ENCODE measurements around the gene BIN2. TPM values are rescaled to one million over a fixed set of nuclear protein-coding genes. Genes with fewer than 3 reads are reported as not detected.

The BIN2 gene
- total RNA-seq, 1 experiment from 2014 or later = not detected

- Histone ChIP-seq H4K20me1 (ENCODE audit: control insufficient read depth, insufficient read depth, insufficient read length) (no peaks in the 10 kb centered on the region), H3K18ac (ENCODE audit: insufficient read length, low read depth, low read length) (no peak overlapping the region), H2AK5ac (ENCODE audit: insufficient read length, low read length) (no peak overlapping the region), H4K8ac (replicated peaks; ENCODE audit: insufficient read length, low read depth, low read length) (no peak overlapping the region), H3K9ac (ENCODE audit: extremely low read depth, insufficient read length, low read length) (no peak overlapping the region), H3K23me2 (ENCODE audit: insufficient read length, low read depth, low read length, poor library complexity, severe bottlenecking) (no peaks in the 10 kb centered on the region), H2BK20ac (ENCODE audit: low read depth, low read length, poor library complexity, severe bottlenecking) (no peak overlapping the region), H3K56ac (ENCODE audit: insufficient read length, low read depth, low read length) (no peak overlapping the region), H3K4me1 (ENCODE audit: insufficient read depth, low read length) (peaks cover 2% of the 10 kb centered on the region; the same call in 1 of the 2 replicates), H2BK15ac (ENCODE audit: low read depth, low read length) (no peak overlapping the region), H4K5ac (ENCODE audit: insufficient read length, low read depth, low read length) (no peak overlapping the region), H4K91ac (ENCODE audit: insufficient read length, low read depth, low read length) (no peak overlapping the region), H3K79me1 (ENCODE audit: insufficient read depth, low read depth, low read length, poor library complexity, severe bottlenecking) (no peaks in the 10 kb centered on the region), H3K4ac (ENCODE audit: low read depth, low read length) (no peak overlapping the region), H2BK5ac (ENCODE audit: insufficient read length, low read length) (no peak overlapping the region), H3K27ac (ENCODE audit: insufficient read length, low read depth, low read length) (no peak overlapping the region), H3K9me3 (ENCODE audit: control insufficient read depth, low read depth, low read length) (no peaks in the 10 kb centered on the region), H2BK12ac (ENCODE audit: insufficient read length, low read depth, low read length) (no peak overlapping the region), H2BK120ac (ENCODE audit: low read depth, low read length, poor library complexity, severe bottlenecking) (no peak overlapping the region), H3K4me2 (ENCODE audit: insufficient read depth, insufficient read length, low read length) (no peak overlapping the region), H3T11ph (ENCODE audit: low read length) (no peak overlapping the region), H2AFZ (ENCODE audit: low read length) (no peak overlapping the region), H3K27me3 (ENCODE audit: insufficient read depth, low read length) (no peaks in the 10 kb centered on the region), H3K14ac (ENCODE audit: insufficient read depth, low read length) (no peak overlapping the region), H3K23ac (ENCODE audit: insufficient read length, low read depth, low read length) (no peak overlapping the region), H3K79me2 (ENCODE audit: insufficient read depth, low read length) (no peaks in the 10 kb centered on the region)
- Mint-ChIP-seq H3K9me3 (no peaks in the 10 kb centered on the region), H3K27ac (no peak overlapping the region; a peak in 1 of 7 replicates), H3K27me3 (ENCODE audit: low read depth) (no peaks in the 10 kb centered on the region; the same call in 1 of the 2 replicates), H3K4me1 (peaks cover 16 to 21% of the 10 kb centered on the region in 2 experiments), H3K36me3 (ENCODE audit: insufficient read depth in 1 of 3, low read depth in 3 of 3) (no peaks in the 10 kb centered on the region; a peak in 3 of 7 replicates), H3K4me3 (no peak overlapping the region)
- no peak for DNase-seq
- no peak for TF ChIP-seq CTCF (conservative IDR thresholded peaks at IDR 0.05)
- no CpG with 5 or more reads among the region's 3 CpGs for WGBS (ENCODE audit: extremely low coverage, insufficient read length, low lambda C conversion rate)
These were observed 60.6 kb downstream of the BIN2 start for GRCh38 chr12:51263341-51263740.
